Duodenal mucosa (tissue), 2 donors: Measurements from ENCODE around the gene TMEM37.

ENCODE experiments used
- H3K27ac ChIP-seq: one replicate; pipeline ENCODE4 v1.7.0; 2013; ENCODE audit warnings: low read depth, low read length
- H3K27me3 ChIP-seq, 2 donors: one replicate each; pipeline ENCODE4 v1.7.0; 2013; ENCODE audit warnings: low read length in 2 of 2, control low read depth in 1 of 2; ENCODE audit not compliant: insufficient read depth in 2 of 2, control insufficient read depth in 1 of 2
- H3K36me3 ChIP-seq, 2 donors: one replicate each; pipeline ENCODE4 v1.7.0; 2013; ENCODE audit warnings: low read length in 2 of 2, control low read depth in 1 of 2; ENCODE audit not compliant: insufficient read depth in 2 of 2, control insufficient read depth in 1 of 2
- H3K4me1 ChIP-seq, 2 donors: one replicate each; pipeline ENCODE4 v1.7.0; 2013; ENCODE audit warnings: low read length in 2 of 2, control low read depth in 1 of 2; ENCODE audit not compliant: insufficient read depth in 2 of 2, control insufficient read depth in 1 of 2
- H3K4me3 ChIP-seq, 2 donors: one replicate each; pipeline ENCODE4 v1.7.0; 2013; ENCODE audit warnings: low read length in 2 of 2, low read depth in 1 of 2
- H3K9ac ChIP-seq, 2 donors: one replicate each; pipeline ENCODE4 v1.7.0; 2013; ENCODE audit warnings: low read length in 2 of 2, low read depth in 1 of 2
- H3K9me3 ChIP-seq, 2 donors: one replicate each; pipeline ENCODE4 v1.7.0; 2013; ENCODE audit warnings: low read length in 2 of 2, control low read depth in 1 of 2; ENCODE audit not compliant: control insufficient read depth in 1 of 2

TMEM37 gene

GRCh38 chr2:119419065-119419464 lies 12.6 kb upstream of the TMEM37 start:
- H3K27ac ChIP-seq, result no peak overlapping the region
- H3K9me3 ChIP-seq, result no peaks in the 10 kb centered on the region
- H3K4me3 ChIP-seq, result no peak overlapping the region
- no peaks in the 10 kb centered on the region for H3K36me3 ChIP-seq
- peaks cover 39 to 45% of the 10 kb centered on the region in 2 donors for H3K4me1 ChIP-seq
- no peaks in the 10 kb centered on the region for H3K27me3 ChIP-seq
- H3K9ac ChIP-seq, result no peak overlapping the region

- Histone ChIP-seq H3K4me3 (no peak overlapping the region), H3K27me3 (no peaks in the 10 kb centered on the region), H3K4me1 (peaks cover 44 to 54% of the 10 kb centered on the region in 2 donors), H3K36me3 (no peaks in the 10 kb centered on the region), H3K9me3 (no peaks in the 10 kb centered on the region), H3K9ac (no peak overlapping the region), H3K27ac (no peak overlapping the region)
Measured at GRCh38 chr2:119419803-119420508, 11.7 kb upstream of the TMEM37 start.

GRCh38 chr2:119421304-119421703 lies 10.3 kb upstream of the TMEM37 start:
- Histone ChIP-seq H3K27me3 (no peaks in the 10 kb centered on the region), H3K27ac (no peak overlapping the region), H3K4me1 (peaks cover 56 to 68% of the 10 kb centered on the region in 2 donors), H3K9ac (no peak overlapping the region), H3K36me3 (no peaks in the 10 kb centered on the region), H3K9me3 (no peaks in the 10 kb centered on the region), H3K4me3 (no peak overlapping the region)

GRCh38 chr2:119421741-119422140 lies 9.9 kb upstream of the TMEM37 start:
- Histone ChIP-seq H3K4me1 (peaks cover 61 to 72% of the 10 kb centered on the region in 2 donors), H3K27me3 (no peaks in the 10 kb centered on the region), H3K4me3 (no peak overlapping the region), H3K9me3 (no peaks in the 10 kb centered on the region), H3K27ac (no peak overlapping the region), H3K36me3 (no peaks in the 10 kb centered on the region), H3K9ac (no peak overlapping the region)

- Histone ChIP-seq H3K27ac (no peak overlapping the region), H3K27me3 (no peaks in the 10 kb centered on the region), H3K9me3 (no peaks in the 10 kb centered on the region), H3K9ac (peak overlapping the region; percentile 1 to 16), H3K4me3 (no peak overlapping the region), H3K4me1 (peaks cover 69 to 80% of the 10 kb centered on the region in 2 donors), H3K36me3 (no peaks in the 10 kb centered on the region)
Measured at GRCh38 chr2:119422360-119423107, 9.1 kb upstream of the TMEM37 start.

GRCh38 chr2:119423108-119423444 lies 8.6 kb upstream of the TMEM37 start:
- Histone ChIP-seq H3K27me3 (no peaks in the 10 kb centered on the region), H3K9ac (peak overlapping the region in 1 of 2 donors; percentile 1), H3K36me3 (no peaks in the 10 kb centered on the region), H3K4me3 (no peak overlapping the region), H3K27ac (no peak overlapping the region), H3K9me3 (no peaks in the 10 kb centered on the region), H3K4me1 (peaks cover 74 to 82% of the 10 kb centered on the region in 2 donors)

GRCh38 chr2:119423811-119424210 lies 7.8 kb upstream of the TMEM37 start:
- H3K4me3 ChIP-seq, result no peak overlapping the region
- H3K9me3 ChIP-seq, result no peaks in the 10 kb centered on the region
- H3K36me3 ChIP-seq, result no peaks in the 10 kb centered on the region
- H3K4me1 ChIP-seq, result peaks cover 81 to 87% of the 10 kb centered on the region in 2 donors
- H3K9ac ChIP-seq, result no peak overlapping the region
- H3K27me3 ChIP-seq, result no peaks in the 10 kb centered on the region
- H3K27ac ChIP-seq, result no peak overlapping the region

GRCh38 chr2:119424284-119425118 lies 7.2 kb upstream of the TMEM37 start:
- Histone ChIP-seq H3K9ac (no peak overlapping the region), H3K4me1 (peaks cover 88 to 94% of the 10 kb centered on the region in 2 donors), H3K4me3 (no peak overlapping the region), H3K36me3 (no peaks in the 10 kb centered on the region), H3K27ac (no peak overlapping the region), H3K9me3 (no peaks in the 10 kb centered on the region), H3K27me3 (no peaks in the 10 kb centered on the region)

GRCh38 chr2:119425119-119425405 lies 6.6 kb upstream of the TMEM37 start:
- no peak overlapping the region for H3K9ac ChIP-seq
- peaks cover 87 to 95% of the 10 kb centered on the region in 2 donors for H3K4me1 ChIP-seq
- no peak overlapping the region for H3K4me3 ChIP-seq
- no peaks in the 10 kb centered on the region for H3K27me3 ChIP-seq
- H3K36me3 ChIP-seq, result no peaks in the 10 kb centered on the region
- no peaks in the 10 kb centered on the region for H3K9me3 ChIP-seq
- no peak overlapping the region for H3K27ac ChIP-seq
